GM04504 (cell line): ENCODE results near the gene PPP2R1B.
A peak's percentile ranks its signal among the peaks of the same experiment; 100 is the strongest.
"Not testable (repeated sequence)": the region's sequence is repeated elsewhere in the genome, so short reads cannot be mapped to it uniquely, and the experiment has no call there.

Experiments
- DNase-seq: peaks from one replicate; pipeline ENCODE4 v3.0.0-alpha.2; 2012; ENCODE audit warnings: low read depth

The PPP2R1B gene

DNA sequence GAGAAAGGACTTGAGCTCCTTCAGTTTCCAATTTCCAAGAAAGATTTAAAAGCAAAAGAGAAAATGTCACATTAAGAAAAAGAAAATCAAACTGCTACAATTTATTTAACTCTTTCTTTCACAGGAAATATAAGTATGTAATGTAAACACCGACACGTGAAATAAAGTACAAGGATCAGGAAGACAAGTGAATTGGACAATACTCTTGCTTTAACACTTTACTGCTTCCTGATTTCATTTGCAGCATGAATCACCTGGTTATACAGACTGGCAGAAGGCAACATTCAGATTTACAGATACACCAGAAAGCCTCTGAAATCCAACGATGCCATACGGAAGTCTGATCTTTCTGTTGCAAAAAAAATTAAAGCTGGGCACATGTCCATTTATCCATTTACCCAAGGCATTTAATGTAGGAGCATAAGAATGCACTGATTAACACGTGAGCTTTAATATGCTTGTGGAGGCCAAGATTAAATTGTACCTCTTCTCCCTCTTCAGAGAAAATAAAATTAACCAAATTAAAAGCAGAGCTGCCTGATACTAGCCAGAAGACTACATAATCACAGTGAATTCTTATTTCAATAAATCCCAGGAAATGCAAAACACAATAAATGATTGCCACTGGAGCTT, 16.0 kb upstream of the PPP2R1B start:
- DNase-seq: no peak

DNA sequence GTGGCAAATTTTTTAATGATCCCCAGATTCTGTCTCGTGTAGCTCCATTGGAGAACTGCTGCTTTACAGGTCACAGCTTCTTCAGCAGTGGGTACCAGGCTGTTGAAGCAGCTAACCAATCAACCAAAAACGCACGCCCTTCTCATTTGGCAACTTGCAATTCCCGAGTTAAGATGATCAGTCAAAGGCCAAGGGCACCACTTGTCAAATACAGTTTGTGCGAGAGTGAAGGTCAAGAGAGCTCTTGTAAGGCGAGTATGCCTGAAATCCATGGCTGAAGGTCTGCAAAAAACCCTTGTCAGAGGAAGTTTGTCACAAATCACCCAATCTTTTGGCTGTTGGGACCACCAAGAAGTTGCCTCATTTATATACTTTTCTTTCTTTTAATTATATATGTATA, 12.9 kb upstream of the PPP2R1B start:
- no peak for DNase-seq

- no peak for DNase-seq
Measured at GRCh38 chr11:111778047-111778558, 11.9 kb upstream of the PPP2R1B start.

DNA sequence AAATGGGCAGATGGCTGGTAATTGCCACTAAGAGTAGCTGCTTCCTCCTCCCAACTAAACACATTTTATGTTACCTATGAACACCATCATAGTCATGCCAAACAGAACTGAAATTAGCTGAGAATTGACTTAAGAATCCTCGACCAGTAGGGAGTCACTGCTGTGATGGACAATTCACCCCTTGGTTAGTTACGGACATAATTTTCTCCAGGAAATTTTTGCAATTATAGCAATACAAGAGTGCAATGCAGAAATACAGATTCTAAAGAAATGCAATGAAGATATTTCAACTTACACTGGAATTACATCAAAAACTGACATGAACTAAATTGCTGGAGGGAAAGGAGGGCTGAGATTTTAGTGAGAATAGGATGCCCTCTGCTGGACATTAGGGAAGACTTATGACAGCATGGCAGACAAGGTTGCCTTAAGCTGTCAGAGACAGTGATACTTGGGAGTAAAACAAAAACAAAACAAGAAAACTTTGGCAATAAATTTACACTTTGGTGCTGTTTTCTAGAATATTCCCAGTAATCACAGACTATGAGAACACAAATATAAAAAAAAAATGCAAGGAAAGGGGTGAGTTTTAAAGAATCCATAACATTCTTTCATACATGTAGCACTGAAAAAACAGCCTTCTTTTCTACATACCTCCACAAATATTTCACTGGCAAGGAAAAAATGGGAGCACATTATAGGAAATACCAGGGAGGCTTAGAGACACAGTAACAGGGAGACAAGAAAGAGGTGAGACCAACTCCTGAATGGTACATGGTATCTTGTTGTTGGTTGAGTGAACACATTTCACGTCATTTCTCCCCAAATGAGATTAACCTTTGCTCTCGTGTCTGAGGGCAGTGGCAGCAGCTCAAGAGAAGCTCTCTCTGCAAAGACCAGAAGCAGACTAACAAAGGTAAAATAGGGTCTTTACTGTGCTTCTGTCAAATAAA, 11.2 kb upstream of the PPP2R1B start:
- peak; percentile 50 for DNase-seq

GRCh38 chr11:111776398-111777093, 10.4 kb upstream of the PPP2R1B start:
- no peak for DNase-seq

DNA sequence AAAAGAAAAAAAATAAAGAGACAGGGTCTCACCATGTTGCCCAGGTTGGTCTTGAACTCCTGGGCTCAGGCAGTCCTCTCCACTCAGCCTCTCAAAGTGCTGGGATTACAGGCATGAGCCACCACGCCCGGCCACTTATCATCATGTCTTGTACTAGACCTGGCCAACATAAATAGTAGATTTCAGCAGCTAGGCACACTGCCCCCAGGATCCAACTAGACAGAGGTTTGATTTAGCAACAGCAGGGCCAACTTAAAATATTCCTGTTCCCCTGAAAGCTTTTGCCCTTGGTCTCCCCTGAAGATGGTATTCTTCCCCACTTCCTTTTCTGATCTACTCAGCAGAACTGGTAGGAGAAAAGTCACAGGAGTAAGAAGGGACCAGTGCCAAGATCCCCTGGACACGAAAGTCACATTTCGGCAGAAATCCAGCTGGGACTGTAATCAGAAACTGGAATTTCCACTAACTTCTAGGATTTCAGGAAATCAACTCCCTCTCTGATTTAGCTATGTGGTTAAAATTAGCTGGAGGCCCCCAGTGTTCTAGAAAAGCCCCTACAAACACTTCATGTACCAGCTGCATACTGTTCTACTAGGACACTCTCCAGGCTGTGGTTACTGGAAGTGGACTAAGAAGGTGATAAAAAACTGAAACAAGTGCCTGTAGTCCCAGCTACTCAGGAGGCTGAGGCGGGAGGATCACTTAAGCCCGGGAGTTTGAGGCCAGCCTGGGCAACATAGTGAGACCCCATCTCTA, 8.9 kb upstream of the PPP2R1B start:
- DNase-seq: no peak

DNA sequence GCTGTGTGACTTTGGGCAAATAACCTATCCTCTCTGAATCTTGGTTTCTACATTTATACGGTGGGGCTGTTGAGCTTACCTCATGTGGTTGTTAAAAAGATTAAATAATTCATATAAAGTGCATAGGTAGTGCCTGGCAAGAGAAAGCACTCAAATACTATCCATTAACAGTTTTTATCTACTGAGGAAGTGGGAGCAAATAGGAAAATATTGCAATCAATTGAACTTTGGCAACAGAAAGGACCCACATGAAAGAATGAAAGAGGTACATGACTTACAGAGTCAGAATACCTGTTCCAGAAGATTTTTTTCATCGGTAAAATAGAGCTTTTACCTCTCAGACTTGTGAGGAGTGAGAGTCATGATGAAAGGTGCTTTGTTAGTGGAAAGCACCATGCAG, 6.3 kb upstream of the PPP2R1B start:
- DNase-seq: no peak

GRCh38 chr11:111771205-111771604, 5.0 kb upstream of the PPP2R1B start:
- DNase-seq: not testable (repeated sequence)

DNA sequence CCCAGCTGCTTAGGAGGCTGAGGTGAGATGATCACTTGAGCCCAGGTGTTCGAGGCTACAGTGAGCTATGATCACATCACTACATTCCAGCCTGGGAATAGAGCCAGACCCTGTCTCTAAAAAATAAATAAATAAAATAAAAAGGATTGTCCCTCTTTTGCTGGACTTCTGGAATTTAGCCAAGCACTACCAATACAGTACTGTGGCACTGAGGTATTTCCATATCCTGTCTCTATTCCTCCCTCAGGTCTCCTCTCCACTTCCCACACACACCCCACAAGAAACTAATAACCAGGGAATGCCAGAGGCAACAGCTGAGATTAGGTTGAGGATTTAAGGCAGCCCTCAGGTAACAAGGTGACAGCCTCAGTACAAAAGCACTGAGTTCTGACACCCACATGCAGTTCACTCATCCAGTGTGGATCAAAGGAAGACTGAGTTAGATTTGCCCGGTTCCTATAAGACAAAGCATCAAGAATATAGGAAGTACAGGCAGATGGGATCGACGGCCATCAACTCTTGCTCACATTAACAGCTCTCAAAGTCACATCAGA, 4.5 kb upstream of the PPP2R1B start:
- no peak for DNase-seq

- no peak for DNase-seq
Measured at GRCh38 chr11:111766834-111767142, 599 bp upstream of the PPP2R1B start.

DNA sequence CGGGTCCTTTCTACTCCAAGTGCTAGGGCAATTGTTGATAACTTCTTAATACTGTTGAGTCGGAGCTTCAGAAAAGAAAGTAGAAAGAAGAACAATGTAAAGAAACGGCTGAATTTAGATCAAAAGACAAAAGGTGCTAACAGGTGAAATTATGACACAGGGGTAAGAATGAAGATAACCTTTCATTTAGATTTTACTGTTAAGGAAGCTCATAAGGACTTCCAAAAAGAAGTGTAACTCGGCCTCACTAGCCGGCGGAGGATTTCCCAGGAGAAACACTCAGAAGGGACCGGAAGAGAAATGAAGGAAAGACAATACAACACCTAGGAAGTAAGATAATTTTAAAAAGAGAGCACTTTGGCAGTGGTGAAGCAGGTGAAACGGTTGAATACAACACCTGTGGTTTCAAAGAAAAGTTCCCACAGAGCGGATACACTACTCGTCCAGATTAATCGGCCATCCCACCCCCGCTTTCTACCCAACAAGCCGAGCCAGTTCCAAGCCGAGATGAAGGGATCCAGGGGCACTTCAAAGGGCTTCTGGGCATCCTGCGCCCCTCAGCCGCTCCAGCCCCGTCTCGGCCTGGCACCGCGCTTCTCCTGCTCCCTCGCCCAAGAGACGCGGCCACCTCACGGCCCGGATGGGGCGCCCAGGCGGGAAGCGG, 737 bp downstream of the PPP2R1B start:
- DNase-seq: no peak

- DNase-seq: peak; percentile 38
Measured at GRCh38 chr11:111764621-111765020, 1.6 kb downstream of the PPP2R1B start.

- no peak for DNase-seq
Measured at GRCh38 chr11:111762981-111763643, 3.1 kb downstream of the PPP2R1B start.

DNA sequence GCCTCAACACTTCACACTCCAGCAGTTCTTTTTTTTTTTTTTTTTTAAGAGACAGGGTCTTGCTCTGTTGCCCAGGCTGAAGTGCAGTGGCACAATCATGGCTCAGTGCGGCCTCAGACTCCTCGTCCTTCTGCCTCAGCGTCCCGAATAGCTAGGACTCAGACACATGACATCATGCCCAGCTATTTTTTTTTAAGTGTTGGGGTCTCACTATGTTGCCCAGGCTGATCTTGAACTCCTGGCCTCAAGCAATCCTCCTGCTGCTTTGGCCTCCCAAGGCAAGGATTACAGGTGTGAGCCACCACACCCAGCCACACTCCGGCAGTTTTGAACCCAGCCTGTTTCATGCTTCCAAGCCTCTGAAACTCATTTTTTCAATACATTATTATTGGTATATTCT, 3.7 kb downstream of the PPP2R1B start:
- no peak for DNase-seq

GRCh38 chr11:111761036-111761435, 5.2 kb downstream of the PPP2R1B start:
- no peak for DNase-seq

- no peak for DNase-seq
Measured at GRCh38 chr11:111759778-111760407, 6.3 kb downstream of the PPP2R1B start.

GRCh38 chr11:111759376-111759775, 6.8 kb downstream of the PPP2R1B start:
- no peak for DNase-seq

DNA sequence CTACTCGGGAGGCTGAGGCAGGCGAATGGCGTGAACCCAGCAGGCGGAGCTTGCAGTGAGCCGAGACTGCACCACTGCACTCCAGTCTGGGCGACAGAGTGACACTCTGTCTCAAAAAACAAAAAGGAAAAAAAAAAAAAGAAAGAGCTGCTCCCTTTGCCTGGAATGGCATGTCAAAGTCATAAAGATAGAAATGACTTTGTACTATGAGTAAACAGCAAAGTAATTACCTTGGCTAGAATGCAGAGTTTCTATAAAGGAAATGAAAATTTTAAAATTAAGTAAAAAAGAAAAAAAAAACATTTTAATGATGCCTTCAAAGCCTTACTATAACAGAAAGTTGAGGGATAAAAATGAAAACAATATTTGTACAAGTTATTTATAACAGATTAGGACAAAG, 10.1 kb downstream of the PPP2R1B start:
- no peak for DNase-seq

DNA sequence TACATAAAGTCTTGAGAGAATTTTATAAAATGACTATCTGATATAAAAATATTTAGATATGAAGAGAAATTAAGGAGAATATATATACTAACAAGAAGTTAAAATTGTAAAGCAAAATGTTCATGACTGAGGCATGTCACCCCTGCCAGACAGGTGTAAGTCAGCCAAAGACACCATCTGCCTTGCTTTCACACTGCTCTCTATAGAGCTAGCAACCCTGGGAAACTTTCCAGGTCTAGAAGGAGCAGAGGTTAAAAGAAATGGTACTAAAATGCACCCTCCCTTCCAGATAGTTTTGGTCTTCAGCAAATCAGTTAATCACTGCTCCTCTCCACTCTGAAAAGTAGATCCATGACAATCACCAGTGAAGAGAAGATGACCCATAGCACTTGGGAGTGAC, 16.5 kb downstream of the PPP2R1B start:
- no peak for DNase-seq
